Loucy (cell line): ENCODE measurements around the gene CKMT2.

ENCODE experiments used
- CTCF ChIP-seq: fragments of 200-600 bp; sonication (generic); conservative IDR thresholded peaks from 2 replicates; pipeline ENCODE4 v1.5.1; 2014; ENCODE audit warnings: mild to moderate bottlenecking, antibody characterized with exemption, low read length
- EZH2phosphoT487 ChIP-seq: fragments of 200-600 bp; IDR thresholded peaks from 2 replicates; pipeline ENCODE4 v1.6.1; 2018; ENCODE audit warnings: antibody characterized with exemption, mild to moderate bottlenecking, moderate library complexity, borderline replicate concordance

GRCh38 chr5:81246697-81247096, 13.6 kb downstream of the CKMT2 start:
- TF ChIP-seq CTCF (no peak), EZH2phosphoT487 (no peak)
